Neuronal stem cell (in vitro differentiated cells): Measurements from ENCODE around the gene PHTF2.

Experiments
- DNase-seq: peaks from one replicate; pipeline ENCODE4 v3.0.0-alpha.2; 2013; ENCODE audit warnings: low spot score
- H2AFZ ChIP-seq: one replicate; pipeline ENCODE4 v1.6.1; 2013; ENCODE audit warnings: mild to moderate bottlenecking, low read length, inconsistent platforms
- H2AK5ac ChIP-seq: 2 replicates; pipeline ENCODE4 v1.6.1; 2013; ENCODE audit warnings: low read depth, mild to moderate bottlenecking, inconsistent platforms, low read length, moderate library complexity, mixed read lengths
- H2BK120ac ChIP-seq: 2 replicates; pipeline ENCODE4 v1.6.1; 2013; ENCODE audit warnings: low read depth, mild to moderate bottlenecking, inconsistent platforms, low read length, moderate library complexity, mixed read lengths
- H2BK12ac ChIP-seq: one replicate; pipeline ENCODE4 v1.6.1; 2013; ENCODE audit warnings: low read length, inconsistent platforms
- H2BK15ac ChIP-seq: 2 replicates; pipeline ENCODE4 v1.6.1; 2013; ENCODE audit warnings: mild to moderate bottlenecking, low read length, inconsistent platforms, mixed read lengths
- H2BK5ac ChIP-seq: one replicate; pipeline ENCODE4 v1.6.1; 2013; ENCODE audit warnings: inconsistent platforms, mild to moderate bottlenecking, low read length, moderate library complexity
- H3K14ac ChIP-seq: one replicate; pipeline ENCODE4 v1.6.1; 2013; ENCODE audit warnings: low read length, inconsistent platforms
- H3K18ac ChIP-seq: 2 replicates; pipeline ENCODE4 v1.6.1; 2013; ENCODE audit warnings: low read length, inconsistent platforms
- H3K23ac ChIP-seq: 2 replicates; pipeline ENCODE4 v1.6.1; 2013; ENCODE audit warnings: low read depth, mild to moderate bottlenecking, mixed read lengths, low read length, inconsistent platforms; ENCODE audit not compliant: poor library complexity
- H3K27ac ChIP-seq: replicated peaks from 3 replicates; pipeline ENCODE4 v1.5.1; 2013; ENCODE audit warnings: low read length, inconsistent platforms
- H3K27me3 ChIP-seq, 3 experiments: 2 replicates each; pipeline ENCODE4 v1.6.1; 2013; ENCODE audit warnings: low read length in 3 of 3, mild to moderate bottlenecking in 2 of 3, inconsistent platforms in 1 of 3, low read depth in 1 of 3, mixed read lengths in 1 of 3, moderate library complexity in 1 of 3; ENCODE audit not compliant: control insufficient read depth in 3 of 3, insufficient read depth in 3 of 3
- H3K36me3 ChIP-seq, 2 donors: replicated peaks in 1 of 2; 2 replicates each; pipeline ENCODE4 v1.6.1; 2013; ENCODE audit warnings: low read length in 2 of 2; ENCODE audit not compliant: control insufficient read depth in 2 of 2, insufficient read depth in 2 of 2
- H3K4ac ChIP-seq: 2 replicates; pipeline ENCODE4 v1.6.1; 2013; ENCODE audit warnings: inconsistent platforms, mild to moderate bottlenecking, low read length, moderate library complexity
- H3K4me1 ChIP-seq, 2 donors: 1 replicate in 1 of 2; 2 replicates in 1 of 2; pipeline ENCODE4 v1.6.1; 2013; ENCODE audit warnings: low read length in 2 of 2, low read depth in 1 of 2; ENCODE audit not compliant: control insufficient read depth in 2 of 2, insufficient read depth in 1 of 2
- H3K4me2 ChIP-seq: one replicate; pipeline ENCODE4 v1.6.1; 2013; ENCODE audit warnings: mild to moderate bottlenecking, low read length, inconsistent platforms; ENCODE audit not compliant: insufficient read depth, poor library complexity, severe bottlenecking
- H3K4me3 ChIP-seq, 2 donors: 2 replicates each; pipeline ENCODE4 v1.5.1; 2013; ENCODE audit warnings: low read length in 2 of 2, mild to moderate bottlenecking in 2 of 2, inconsistent platforms in 1 of 2, moderate library complexity in 1 of 2
- H3K79me1 ChIP-seq: one replicate; pipeline ENCODE4 v1.6.1; 2013; ENCODE audit warnings: low read depth, mild to moderate bottlenecking, inconsistent platforms, low read length, moderate library complexity
- H3K9ac ChIP-seq: one replicate; pipeline ENCODE4 v1.6.1; 2013; ENCODE audit warnings: mild to moderate bottlenecking, low read depth, low read length, inconsistent platforms; ENCODE audit not compliant: poor library complexity
- H3K9me3 ChIP-seq, 2 donors: replicated peaks in 1 of 2; 2 replicates each; pipeline versions ENCODE3 to v1.6.1; 2013; ENCODE audit warnings: low read length in 2 of 2, mild to moderate bottlenecking in 2 of 2, inconsistent platforms in 1 of 2, low read depth in 1 of 2, mixed read lengths in 1 of 2, moderate library complexity in 1 of 2; ENCODE audit not compliant: control insufficient read depth in 2 of 2, insufficient read depth in 1 of 2
- H4K8ac ChIP-seq: one replicate; pipeline ENCODE4 v1.6.1; 2013; ENCODE audit warnings: low read depth, mild to moderate bottlenecking, inconsistent platforms, low read length, moderate library complexity
- H4K91ac ChIP-seq: one replicate; pipeline ENCODE4 v1.6.1; 2013; ENCODE audit warnings: low read length, low read depth, mild to moderate bottlenecking, inconsistent platforms; ENCODE audit not compliant: poor library complexity
- WGBS, 2 donors: extraction: QIAGEN DNeasy Blood & Tissue Kit; methylation state at CpG; one replicate each; pipeline ENCODE4 v1.1.7; 2013; ENCODE audit warnings: missing lambda C conversion rate in 2 of 2, mixed read lengths in 1 of 2; ENCODE audit not compliant: insufficient read length in 2 of 2, insufficient replicate concordance in 1 of 2; ENCODE audit errors: extremely low coverage in 2 of 2; 5-methylcytosine and 5-hydroxymethylcytosine counted together

The PHTF2 gene

DNA sequence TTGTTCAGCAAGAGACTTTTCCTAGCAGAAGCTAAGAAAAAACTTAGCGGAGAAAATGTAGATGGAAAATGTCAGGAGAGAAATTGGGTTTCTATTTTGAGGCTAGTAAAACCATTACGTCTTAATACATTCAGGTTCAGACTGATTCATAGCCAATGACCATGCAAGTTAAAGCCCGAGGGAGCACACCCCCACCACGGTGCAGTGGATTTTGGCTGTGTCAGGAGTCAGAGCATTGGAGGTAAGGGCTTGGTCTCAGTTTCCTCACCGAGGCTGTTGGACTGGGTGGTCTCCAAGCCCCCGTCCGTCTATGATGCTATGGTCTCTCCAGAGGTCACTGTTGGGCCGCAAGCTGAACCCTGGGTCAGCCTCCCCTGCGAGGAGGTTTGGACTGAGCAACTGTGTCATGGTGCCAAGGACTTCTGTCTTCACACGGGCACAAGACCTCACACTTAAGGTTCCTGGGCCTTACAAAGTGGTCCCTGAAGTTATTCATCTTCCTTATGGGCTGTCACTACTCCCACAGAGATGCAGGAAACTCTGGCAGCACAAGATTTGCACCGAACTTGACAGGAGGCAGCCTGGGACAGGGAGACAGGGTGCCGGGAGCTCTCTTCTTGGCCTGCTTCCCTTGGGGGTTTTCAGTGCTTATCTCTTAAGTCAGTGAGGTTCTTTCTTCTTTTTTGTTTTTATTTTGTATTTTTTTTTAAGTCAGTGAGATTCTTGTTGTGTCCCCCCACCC, 186.8 kb downstream of the PHTF2 start:
- Histone ChIP-seq H4K91ac (no peak overlapping the region), H3K14ac (peak overlapping the region; percentile 56), H2BK120ac (no peak overlapping the region), H3K9ac (no peak overlapping the region), H3K18ac (no peak overlapping the region), H3K4me2 (no peak overlapping the region), H3K23ac (no peak overlapping the region), H3K27me3 (no peaks in the 10 kb centered on the region), H3K4me3 (no peak overlapping the region), H2AK5ac (no peak overlapping the region), H3K79me1 (no peaks in the 10 kb centered on the region), H2BK5ac (no peak overlapping the region), H3K4me1 (no peaks in the 10 kb centered on the region), H4K8ac (no peak overlapping the region), H3K9me3 (peaks cover 0 to 3% of the 10 kb centered on the region in 2 donors), H2BK15ac (no peak overlapping the region), H2AFZ (no peak overlapping the region), H3K36me3 (no peaks in the 10 kb centered on the region), H3K4ac (no peak overlapping the region), H2BK12ac (no peak overlapping the region), H3K27ac (no peak overlapping the region)
- DNase-seq = no peak
- no CpG with 5 or more reads among the region's 12 CpGs for WGBS, 2 donors

DNA sequence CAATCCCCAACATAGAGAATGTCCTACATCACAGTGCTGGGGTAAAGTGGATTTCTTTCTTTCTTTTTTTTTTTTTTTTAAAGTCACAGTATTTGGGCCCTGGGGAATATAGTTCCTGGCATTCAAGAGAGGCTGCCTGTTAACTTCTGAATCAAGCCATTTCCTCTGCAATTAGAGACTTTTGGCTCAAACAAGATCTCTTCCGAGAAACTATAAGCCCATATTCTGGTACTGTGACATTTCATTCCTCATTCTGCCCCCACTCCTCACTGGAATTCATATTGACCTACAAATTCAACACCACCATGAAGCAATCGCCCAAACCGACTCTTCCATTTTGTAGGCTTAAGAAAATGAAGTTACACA, 187.4 kb downstream of the PHTF2 start:
- Histone ChIP-seq H2BK12ac (no peak overlapping the region), H3K18ac (no peak overlapping the region), H3K36me3 (no peaks in the 10 kb centered on the region), H3K4me3 (no peak overlapping the region), H3K27me3 (no peaks in the 10 kb centered on the region), H2BK120ac (no peak overlapping the region), H4K8ac (no peak overlapping the region), H3K4me1 (no peaks in the 10 kb centered on the region), H3K9me3 (peaks cover 0 to 3% of the 10 kb centered on the region in 2 donors), H3K4ac (no peak overlapping the region), H3K4me2 (no peak overlapping the region), H2AFZ (peak overlapping the region; percentile 5), H2BK15ac (no peak overlapping the region), H3K9ac (no peak overlapping the region), H2BK5ac (no peak overlapping the region), H2AK5ac (no peak overlapping the region), H4K91ac (no peak overlapping the region), H3K23ac (no peak overlapping the region), H3K79me1 (no peaks in the 10 kb centered on the region), H3K14ac (no peak overlapping the region), H3K27ac (no peak overlapping the region)
- no peak for DNase-seq
- no CpG with 5 or more reads among the region's 3 CpGs for WGBS, 2 donors

- no peak overlapping the region for H3K18ac ChIP-seq
- WGBS, 2 donors = no CpG with 5 or more reads among the region's 6 CpGs
- no peaks in the 10 kb centered on the region for H3K4me1 ChIP-seq
- H3K4ac ChIP-seq = no peak overlapping the region
- no peaks in the 10 kb centered on the region for H3K79me1 ChIP-seq
- peak overlapping the region; percentile 51 for H2AFZ ChIP-seq
- H3K27ac ChIP-seq = no peak overlapping the region
- H2BK15ac ChIP-seq = no peak overlapping the region
- H3K9me3 ChIP-seq = peaks cover 0 to 3% of the 10 kb centered on the region in 2 donors
- H3K4me3 ChIP-seq = no peak overlapping the region
- H3K23ac ChIP-seq = no peak overlapping the region
- no peaks in the 10 kb centered on the region for H3K27me3 ChIP-seq
- H3K36me3 ChIP-seq = no peaks in the 10 kb centered on the region
- DNase-seq = no peak
- H3K14ac ChIP-seq = no peak overlapping the region
- H4K8ac ChIP-seq = no peak overlapping the region
- no peak overlapping the region for H3K4me2 ChIP-seq
- H3K9ac ChIP-seq = no peak overlapping the region
- H2BK12ac ChIP-seq = no peak overlapping the region
- H2BK5ac ChIP-seq = no peak overlapping the region
- H2BK120ac ChIP-seq = no peak overlapping the region
- H4K91ac ChIP-seq = no peak overlapping the region
- no peak overlapping the region for H2AK5ac ChIP-seq
Observed at GRCh38 chr7:77989981-77990566, 191.5 kb downstream of the PHTF2 start.

- H3K9ac ChIP-seq = no peak overlapping the region
- no peak overlapping the region for H2BK5ac ChIP-seq
- no peak overlapping the region for H2BK15ac ChIP-seq
- H2BK120ac ChIP-seq = no peak overlapping the region
- no peak overlapping the region for H3K4ac ChIP-seq
- no peak overlapping the region for H3K27ac ChIP-seq
- no peak overlapping the region for H3K4me3 ChIP-seq
- H3K27me3 ChIP-seq = no peaks in the 10 kb centered on the region
- no peaks in the 10 kb centered on the region for H3K9me3 ChIP-seq
- no peaks in the 10 kb centered on the region for H3K4me1 ChIP-seq
- no peak overlapping the region for H3K14ac ChIP-seq
- H2AK5ac ChIP-seq = no peak overlapping the region
- no peak overlapping the region for H3K18ac ChIP-seq
- no peak for DNase-seq
- no peak overlapping the region for H3K23ac ChIP-seq
- H2AFZ ChIP-seq = no peak overlapping the region
- no peak overlapping the region for H4K8ac ChIP-seq
- no peaks in the 10 kb centered on the region for H3K79me1 ChIP-seq
- H4K91ac ChIP-seq = no peak overlapping the region
- no peak overlapping the region for H3K4me2 ChIP-seq
- no peaks in the 10 kb centered on the region for H3K36me3 ChIP-seq
- WGBS, 2 donors = no CpG with 5 or more reads among the region's 4 CpGs
- no peak overlapping the region for H2BK12ac ChIP-seq
Observed at GRCh38 chr7:77991656-77992055, 193.1 kb downstream of the PHTF2 start.
